ENCODE measurements around the gene REG1B. TPM values are rescaled to one million over a fixed set of nuclear protein-coding genes. Genes with fewer than 3 reads are reported as not detected.

Gene REG1B
- total RNA-seq, 1 experiment from 2014 or later = not detected

GRCh38 chr2:79039944-79040343 is 47.8 kb downstream of the REG1B start:
- Histone ChIP-seq H4K5ac (ENCODE audit: insufficient read length, low read depth, low read length) (no peak overlapping the region), H3K4me1 (ENCODE audit: insufficient read depth, low read length) (no peaks in the 10 kb centered on the region), H2BK15ac (ENCODE audit: low read depth, low read length) (no peak overlapping the region), H3K56ac (ENCODE audit: insufficient read length, low read depth, low read length) (no peak overlapping the region), H3K79me2 (ENCODE audit: insufficient read depth, low read length) (no peaks in the 10 kb centered on the region), H3K27ac (ENCODE audit: insufficient read length, low read depth, low read length) (no peak overlapping the region), H3K79me1 (ENCODE audit: insufficient read depth, low read depth, low read length, poor library complexity, severe bottlenecking) (no peaks in the 10 kb centered on the region), H2BK120ac (ENCODE audit: low read depth, low read length, poor library complexity, severe bottlenecking) (no peak overlapping the region), H4K8ac (replicated peaks; ENCODE audit: insufficient read length, low read depth, low read length) (no peak overlapping the region), H3K18ac (ENCODE audit: insufficient read length, low read depth, low read length) (no peak overlapping the region), H2BK5ac (ENCODE audit: insufficient read length, low read length) (no peak overlapping the region), H3T11ph (ENCODE audit: low read length) (no peak overlapping the region), H3K23ac (ENCODE audit: insufficient read length, low read depth, low read length) (no peak overlapping the region), H2BK20ac (ENCODE audit: low read depth, low read length, poor library complexity, severe bottlenecking) (no peak overlapping the region), H3K14ac (ENCODE audit: insufficient read depth, low read length) (no peak overlapping the region), H3K4ac (ENCODE audit: low read depth, low read length) (no peak overlapping the region), H3K9me3 (ENCODE audit: control insufficient read depth, low read depth, low read length) (no peaks in the 10 kb centered on the region), H4K91ac (ENCODE audit: insufficient read length, low read depth, low read length) (no peak overlapping the region), H3K9ac (ENCODE audit: extremely low read depth, insufficient read length, low read length) (no peak overlapping the region), H4K20me1 (ENCODE audit: control insufficient read depth, insufficient read depth, insufficient read length) (no peaks in the 10 kb centered on the region), H3K4me2 (ENCODE audit: insufficient read depth, insufficient read length, low read length) (no peak overlapping the region), H2AFZ (ENCODE audit: low read length) (no peak overlapping the region), H3K23me2 (ENCODE audit: insufficient read length, low read depth, low read length, poor library complexity, severe bottlenecking) (no peaks in the 10 kb centered on the region), H2BK12ac (ENCODE audit: insufficient read length, low read depth, low read length) (no peak overlapping the region), H3K27me3 (ENCODE audit: insufficient read depth, low read length) (no peaks in the 10 kb centered on the region), H2AK5ac (ENCODE audit: insufficient read length, low read length) (no peak overlapping the region)
- no peak for DNase-seq
- no peaks in the 10 kb centered on the region for H3K9me3 Mint-ChIP-seq
- no peak overlapping the region; a peak in 1 of 7 replicates for H3K27ac Mint-ChIP-seq
- no CpG with 5 or more reads among the region's 3 CpGs for WGBS (ENCODE audit: extremely low coverage, insufficient read length, low lambda C conversion rate)
- no peak overlapping the region for H3K4me3 Mint-ChIP-seq
- peaks cover 10% of the 10 kb centered on the region in 2 experiments for H3K4me1 Mint-ChIP-seq
- no peaks in the 10 kb centered on the region; the same call in 1 of the 2 replicates for H3K27me3 Mint-ChIP-seq (ENCODE audit: low read depth)
- H3K36me3 Mint-ChIP-seq (ENCODE audit: insufficient read depth in 1 of 3, low read depth in 3 of 3) = no peaks in the 10 kb centered on the region
- TF ChIP-seq, protein P1, sequence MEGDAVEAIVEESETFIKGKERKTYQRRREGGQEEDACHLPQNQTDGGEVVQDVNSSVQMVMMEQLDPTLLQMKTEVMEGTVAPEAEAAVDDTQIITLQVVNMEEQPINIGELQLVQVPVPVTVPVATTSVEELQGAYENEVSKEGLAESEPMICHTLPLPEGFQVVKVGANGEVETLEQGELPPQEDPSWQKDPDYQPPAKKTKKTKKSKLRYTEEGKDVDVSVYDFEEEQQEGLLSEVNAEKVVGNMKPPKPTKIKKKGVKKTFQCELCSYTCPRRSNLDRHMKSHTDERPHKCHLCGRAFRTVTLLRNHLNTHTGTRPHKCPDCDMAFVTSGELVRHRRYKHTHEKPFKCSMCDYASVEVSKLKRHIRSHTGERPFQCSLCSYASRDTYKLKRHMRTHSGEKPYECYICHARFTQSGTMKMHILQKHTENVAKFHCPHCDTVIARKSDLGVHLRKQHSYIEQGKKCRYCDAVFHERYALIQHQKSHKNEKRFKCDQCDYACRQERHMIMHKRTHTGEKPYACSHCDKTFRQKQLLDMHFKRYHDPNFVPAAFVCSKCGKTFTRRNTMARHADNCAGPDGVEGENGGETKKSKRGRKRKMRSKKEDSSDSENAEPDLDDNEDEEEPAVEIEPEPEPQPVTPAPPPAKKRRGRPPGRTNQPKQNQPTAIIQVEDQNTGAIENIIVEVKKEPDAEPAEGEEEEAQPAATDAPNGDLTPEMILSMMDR (conservative IDR thresholded peaks at IDR 0.05) = no peak

Other genes with a start within 250 kb of the REG1B start
- gene REG3G, start 62.3 kb downstream of the REG1B start, total RNA-seq (2021) = not detected in 2 replicates
- not detected in 2 replicates for gene REG1A, start 32.5 kb upstream of the REG1B start, total RNA-seq (2021)
- gene REG3A, start 71.8 kb upstream of the REG1B start, total RNA-seq (2021) = not detected in 2 replicates

Data from H9 (cell line).